Measurements from ENCODE around the gene MYBPH. TPM values are rescaled to one million over a fixed set of nuclear protein-coding genes. Genes with fewer than 3 reads are reported as not detected.

The MYBPH gene
- total and polyA plus RNA-seq, 2 of the 13 experiments (the other 11 are each of a cell fraction or from before 2014, with no cell fraction given) = not detected

DNA sequence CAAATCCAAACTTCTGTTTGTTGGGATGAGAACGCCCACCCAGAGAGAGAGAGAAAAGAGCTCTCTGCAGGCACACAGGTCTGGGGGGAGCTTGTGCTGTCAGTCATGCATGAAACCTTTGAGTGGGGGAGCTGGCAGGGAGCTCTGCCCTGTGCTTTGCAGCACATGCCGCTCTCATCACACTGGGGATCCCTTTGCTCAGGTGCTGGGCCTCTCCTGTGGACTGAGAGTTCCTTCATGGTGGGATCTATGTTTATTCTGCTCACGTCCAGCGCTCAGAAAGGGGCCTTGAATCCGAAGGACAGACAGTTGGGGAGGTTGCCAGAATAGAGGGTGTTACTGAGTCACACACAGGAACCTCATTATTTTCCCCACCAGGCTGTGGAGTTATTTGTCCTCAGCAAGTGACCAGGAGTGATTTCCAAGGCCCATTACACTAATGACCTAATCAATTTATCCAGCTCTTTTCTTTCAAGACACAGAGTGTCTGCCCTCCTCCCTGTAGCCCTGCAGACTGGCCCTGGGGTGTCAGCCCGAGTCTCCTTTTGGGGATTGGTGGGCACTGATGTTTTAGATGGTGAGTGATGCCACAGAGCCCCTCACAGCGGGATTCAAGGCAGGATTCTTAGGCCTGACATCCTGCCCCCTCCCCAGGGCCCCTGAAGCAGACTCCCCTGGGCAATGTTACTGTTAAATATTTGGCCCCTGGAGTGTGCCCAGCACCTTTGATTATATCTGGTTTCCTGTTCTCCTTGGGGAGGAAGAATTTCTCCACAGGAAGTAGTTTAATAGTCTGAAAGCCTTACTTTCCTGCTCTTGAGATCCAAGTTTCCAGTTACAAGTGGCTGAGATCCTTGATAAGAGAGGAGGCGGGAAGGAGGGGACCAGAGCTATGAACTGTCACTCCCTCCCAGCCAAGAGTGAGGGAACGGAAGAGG, 22.3 kb downstream of the MYBPH start:
- H2AFZ ChIP-seq (ENCODE audit: low read length) = no peak overlapping the region

More for the DNA sequence above, 22.3 kb downstream of the MYBPH start:
- ATAC-seq = no peak
- TF ChIP-seq, protein P1, sequence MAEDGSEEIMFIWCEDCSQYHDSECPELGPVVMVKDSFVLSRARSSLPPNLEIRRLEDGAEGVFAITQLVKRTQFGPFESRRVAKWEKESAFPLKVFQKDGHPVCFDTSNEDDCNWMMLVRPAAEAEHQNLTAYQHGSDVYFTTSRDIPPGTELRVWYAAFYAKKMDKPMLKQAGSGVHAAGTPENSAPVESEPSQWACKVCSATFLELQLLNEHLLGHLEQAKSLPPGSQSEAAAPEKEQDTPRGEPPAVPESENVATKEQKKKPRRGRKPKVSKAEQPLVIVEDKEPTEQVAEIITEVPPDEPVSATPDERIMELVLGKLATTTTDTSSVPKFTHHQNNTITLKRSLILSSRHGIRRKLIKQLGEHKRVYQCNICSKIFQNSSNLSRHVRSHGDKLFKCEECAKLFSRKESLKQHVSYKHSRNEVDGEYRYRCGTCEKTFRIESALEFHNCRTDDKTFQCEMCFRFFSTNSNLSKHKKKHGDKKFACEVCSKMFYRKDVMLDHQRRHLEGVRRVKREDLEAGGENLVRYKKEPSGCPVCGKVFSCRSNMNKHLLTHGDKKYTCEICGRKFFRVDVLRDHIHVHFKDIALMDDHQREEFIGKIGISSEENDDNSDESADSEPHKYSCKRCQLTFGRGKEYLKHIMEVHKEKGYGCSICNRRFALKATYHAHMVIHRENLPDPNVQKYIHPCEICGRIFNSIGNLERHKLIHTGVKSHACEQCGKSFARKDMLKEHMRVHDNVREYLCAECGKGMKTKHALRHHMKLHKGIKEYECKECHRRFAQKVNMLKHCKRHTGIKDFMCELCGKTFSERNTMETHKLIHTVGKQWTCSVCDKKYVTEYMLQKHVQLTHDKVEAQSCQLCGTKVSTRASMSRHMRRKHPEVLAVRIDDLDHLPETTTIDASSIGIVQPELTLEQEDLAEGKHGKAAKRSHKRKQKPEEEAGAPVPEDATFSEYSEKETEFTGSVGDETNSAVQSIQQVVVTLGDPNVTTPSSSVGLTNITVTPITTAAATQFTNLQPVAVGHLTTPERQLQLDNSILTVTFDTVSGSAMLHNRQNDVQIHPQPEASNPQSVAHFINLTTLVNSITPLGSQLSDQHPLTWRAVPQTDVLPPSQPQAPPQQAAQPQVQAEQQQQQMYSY (CRISPR knock-in tag; IDR thresholded peaks at IDR 0.05) = no peak
- no peak for TF ChIP-seq HHEX (CRISPR knock-in tag; IDR thresholded peaks at IDR 0.05)
- TF ChIP-seq, protein P2, sequence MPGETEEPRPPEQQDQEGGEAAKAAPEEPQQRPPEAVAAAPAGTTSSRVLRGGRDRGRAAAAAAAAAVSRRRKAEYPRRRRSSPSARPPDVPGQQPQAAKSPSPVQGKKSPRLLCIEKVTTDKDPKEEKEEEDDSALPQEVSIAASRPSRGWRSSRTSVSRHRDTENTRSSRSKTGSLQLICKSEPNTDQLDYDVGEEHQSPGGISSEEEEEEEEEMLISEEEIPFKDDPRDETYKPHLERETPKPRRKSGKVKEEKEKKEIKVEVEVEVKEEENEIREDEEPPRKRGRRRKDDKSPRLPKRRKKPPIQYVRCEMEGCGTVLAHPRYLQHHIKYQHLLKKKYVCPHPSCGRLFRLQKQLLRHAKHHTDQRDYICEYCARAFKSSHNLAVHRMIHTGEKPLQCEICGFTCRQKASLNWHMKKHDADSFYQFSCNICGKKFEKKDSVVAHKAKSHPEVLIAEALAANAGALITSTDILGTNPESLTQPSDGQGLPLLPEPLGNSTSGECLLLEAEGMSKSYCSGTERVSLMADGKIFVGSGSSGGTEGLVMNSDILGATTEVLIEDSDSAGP (CRISPR knock-in tag; IDR thresholded peaks at IDR 0.05; ENCODE audit: borderline replicate concordance) = no peak
- no peak overlapping the region for H3K27ac ChIP-seq (ENCODE audit: extremely low read length, insufficient read depth, low read length)
- H3K27me3 ChIP-seq (ENCODE audit: control insufficient read depth in 1 of 2, insufficient read depth in 2 of 2, low read length in 2 of 2) = peaks cover 0 to 19% of the 10 kb centered on the region in 2 experiments; a peak in 1 of 5 replicates
- H3K36me3 ChIP-seq (replicated peaks in 1 of 2; ENCODE audit: control insufficient read depth in 1 of 2, insufficient read depth in 2 of 2, low read length in 2 of 2) = no peaks in the 10 kb centered on the region
- H3K4me1 ChIP-seq (ENCODE audit: insufficient read depth, low read length) = no peaks in the 10 kb centered on the region
- DNase-seq (ENCODE audit: low spot score) = no peak
- in situ Hi-C loops (cut with HindIII; ENCODE audit: extremely low pct_ligation_motif_present, low pct_unique_long_range_greater_than_20kb) = no loop called here
- H4K20me1 ChIP-seq (ENCODE audit: insufficient read depth, low read length) = no peaks in the 10 kb centered on the region
- no peak overlapping the region for H3K4me2 ChIP-seq (ENCODE audit: low read depth, low read length)
- no TSS peak for BruUV-seq (replicated peaks)
- H3K9me3 ChIP-seq (ENCODE audit: low read length) = no peaks in the 10 kb centered on the region
- WGBS (ENCODE audit: low lambda C conversion rate) = 34% methylated on average over 6 of the region's 9 CpGs
- POLR2A ChIA-PET = no interaction called here
- no peaks in the 10 kb centered on the region for H3K79me2 ChIP-seq (ENCODE audit: insufficient read depth, low read length)
- CTCF ChIA-PET (ENCODE audit: low intra/inter-chr PET ratio, low total read pairs) = no interaction called here
- no peak for FAIRE-seq
- intact Hi-C loops (cut with micrococcal nuclease; ENCODE audit: unreplicated experiment) = no loop called here
- no peak overlapping the region for H3K4me3 ChIP-seq (replicated peaks in 1 of 3; ENCODE audit: insufficient read depth in 1 of 3, low read depth in 2 of 3, low read length in 3 of 3)
- H3K9ac ChIP-seq (ENCODE audit: insufficient read depth, low read depth, low read length) = no peak overlapping the region

All from HepG2 (cell line).